C4-2B (cell line): ENCODE measurements around the gene RDX.
A peak's percentile ranks its signal among the peaks of the same experiment; 100 is the strongest.
"Not testable (repeated sequence)": the region's sequence is repeated elsewhere in the genome, so short reads cannot be mapped to it uniquely, and the experiment has no call there.

Source experiments
- H3K27ac ChIP-seq: fragments of 450-650 bp; 2 replicates; pipeline ENCODE4 v1.5.1; 2017
- ZFX ChIP-seq: fragments of 450-650 bp; IDR thresholded peaks from 2 replicates; pipeline ENCODE4 v1.6.1; 2017
- TF ChIP-seq, protein P1 (sequence below): fragments of 450-650 bp; conservative IDR thresholded peaks from 2 replicates; pipeline ENCODE4 v1.5.1; 2017; ENCODE audit warnings: mild to moderate bottlenecking

Gene RDX

DNA sequence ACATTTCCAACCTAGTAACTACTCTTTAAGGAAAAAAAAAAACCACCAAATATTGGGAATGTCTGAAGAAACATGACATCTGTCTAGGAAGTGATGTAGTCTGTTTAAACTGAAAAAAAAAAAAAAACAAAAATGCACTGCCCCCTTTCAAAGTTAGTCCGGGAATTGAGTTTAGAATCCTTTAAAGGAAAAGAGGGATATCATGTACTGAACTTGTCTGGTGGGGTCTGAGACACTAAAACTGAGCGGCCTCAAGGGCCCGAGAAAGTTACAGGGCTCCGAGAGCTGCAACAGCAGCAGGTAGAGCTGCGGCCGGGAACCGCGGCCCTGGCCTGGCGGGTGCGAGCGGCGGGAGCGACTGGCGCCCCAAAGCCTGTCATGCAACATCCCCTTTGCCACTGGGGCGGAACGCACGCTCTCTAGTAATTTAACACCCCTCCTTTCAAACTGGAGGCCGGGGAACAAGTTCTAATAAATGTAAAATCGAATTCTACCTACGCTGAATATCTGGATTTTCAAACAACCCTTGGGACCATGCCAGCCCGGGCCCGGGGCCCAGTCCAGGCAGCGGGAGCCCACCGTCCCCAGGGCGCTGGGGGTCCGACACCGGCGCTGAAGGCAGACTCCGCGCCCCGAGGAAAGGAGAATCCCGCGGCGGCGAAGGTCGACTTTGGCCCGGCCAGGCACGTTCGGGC is 736 bp downstream of the RDX start:
- peak overlapping the region; percentile 96 for H3K27ac ChIP-seq
- TF ChIP-seq ZFX, result no peak
- TF ChIP-seq, protein P1, sequence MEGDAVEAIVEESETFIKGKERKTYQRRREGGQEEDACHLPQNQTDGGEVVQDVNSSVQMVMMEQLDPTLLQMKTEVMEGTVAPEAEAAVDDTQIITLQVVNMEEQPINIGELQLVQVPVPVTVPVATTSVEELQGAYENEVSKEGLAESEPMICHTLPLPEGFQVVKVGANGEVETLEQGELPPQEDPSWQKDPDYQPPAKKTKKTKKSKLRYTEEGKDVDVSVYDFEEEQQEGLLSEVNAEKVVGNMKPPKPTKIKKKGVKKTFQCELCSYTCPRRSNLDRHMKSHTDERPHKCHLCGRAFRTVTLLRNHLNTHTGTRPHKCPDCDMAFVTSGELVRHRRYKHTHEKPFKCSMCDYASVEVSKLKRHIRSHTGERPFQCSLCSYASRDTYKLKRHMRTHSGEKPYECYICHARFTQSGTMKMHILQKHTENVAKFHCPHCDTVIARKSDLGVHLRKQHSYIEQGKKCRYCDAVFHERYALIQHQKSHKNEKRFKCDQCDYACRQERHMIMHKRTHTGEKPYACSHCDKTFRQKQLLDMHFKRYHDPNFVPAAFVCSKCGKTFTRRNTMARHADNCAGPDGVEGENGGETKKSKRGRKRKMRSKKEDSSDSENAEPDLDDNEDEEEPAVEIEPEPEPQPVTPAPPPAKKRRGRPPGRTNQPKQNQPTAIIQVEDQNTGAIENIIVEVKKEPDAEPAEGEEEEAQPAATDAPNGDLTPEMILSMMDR, result no peak

DNA sequence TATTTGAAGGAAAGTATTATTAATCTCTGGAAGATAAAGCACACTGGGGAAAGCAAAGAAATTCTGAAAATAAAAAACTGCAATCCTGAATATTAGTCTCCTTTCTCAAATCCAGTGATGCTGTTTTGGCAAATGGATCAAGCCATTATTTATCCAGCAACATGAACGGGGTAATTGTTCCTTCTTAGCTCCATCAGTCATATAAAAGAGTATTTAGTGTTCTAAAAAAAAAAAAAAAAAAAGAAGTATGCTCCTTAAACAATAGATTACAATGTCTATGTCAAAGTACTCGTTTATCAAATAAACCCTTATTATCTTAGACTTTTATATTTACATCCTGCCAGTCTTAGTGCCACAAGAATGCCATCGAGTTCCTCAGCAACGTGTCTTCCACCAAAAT is 1.3 kb downstream of the RDX start:
- no peak overlapping the region for H3K27ac ChIP-seq
- TF ChIP-seq, protein P1, result no peak
- no peak for TF ChIP-seq ZFX

DNA sequence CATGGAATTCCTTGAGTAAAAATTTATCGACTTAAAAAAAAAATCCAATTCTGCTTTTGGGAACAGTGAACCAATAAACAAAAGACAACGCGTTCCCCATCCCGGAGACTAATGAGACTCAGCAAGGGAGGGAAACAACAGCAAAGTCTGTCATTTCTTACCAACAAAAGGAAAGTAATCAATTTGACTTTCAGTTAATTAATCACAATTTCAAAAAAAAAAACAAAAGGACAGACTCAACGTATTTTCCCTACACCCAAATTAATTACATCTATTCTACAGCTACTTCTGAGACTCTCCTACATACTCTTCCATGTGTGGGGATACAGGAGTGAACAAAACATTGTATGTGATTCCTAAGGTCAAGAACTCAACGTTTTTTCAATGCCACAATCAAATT is 1.9 kb downstream of the RDX start:
- no peak overlapping the region for H3K27ac ChIP-seq
- TF ChIP-seq ZFX, result no peak
- TF ChIP-seq, protein P1, result no peak

DNA sequence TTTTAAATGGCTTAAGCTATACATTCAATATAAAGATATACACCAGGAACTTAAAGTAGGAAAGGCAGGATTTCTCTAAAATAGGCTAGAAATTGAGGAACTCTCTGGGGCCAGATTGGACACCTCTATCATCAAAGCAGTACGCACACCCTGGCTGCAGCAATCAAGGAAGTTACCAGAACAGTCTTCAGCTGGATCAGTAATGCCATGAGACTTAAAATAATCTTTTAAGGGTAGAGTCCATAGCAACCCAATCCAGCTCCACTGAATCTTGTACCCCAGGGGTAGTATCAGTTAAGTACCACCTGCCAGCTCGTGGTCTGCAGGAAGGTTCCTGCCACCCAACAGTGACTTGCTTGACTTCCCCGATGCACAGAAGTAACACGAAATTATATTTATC is 3.0 kb downstream of the RDX start:
- H3K27ac ChIP-seq, result no peak overlapping the region
- TF ChIP-seq, protein P1, result no peak
- TF ChIP-seq ZFX, result no peak

DNA sequence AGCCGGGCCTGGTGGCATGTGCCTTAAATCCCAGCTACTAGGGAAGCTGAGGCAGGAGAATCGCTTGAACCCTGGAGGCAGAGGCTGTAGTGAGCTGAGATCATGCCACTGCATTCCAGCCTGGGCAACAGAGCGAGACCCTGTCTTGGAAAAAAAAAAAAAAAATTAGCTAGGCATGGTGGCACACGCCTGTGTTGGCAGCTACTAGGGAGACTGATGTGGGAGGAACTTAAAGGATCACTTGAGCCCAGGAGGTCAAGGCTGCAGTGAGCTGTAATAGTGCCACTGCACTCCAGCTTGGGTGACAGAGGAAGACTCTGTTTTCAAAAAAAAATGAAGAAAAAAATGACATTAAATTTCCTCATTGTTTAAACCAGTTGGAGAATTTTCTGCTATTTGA is 4.3 kb downstream of the RDX start:
- H3K27ac ChIP-seq, result not testable (repeated sequence)

DNA sequence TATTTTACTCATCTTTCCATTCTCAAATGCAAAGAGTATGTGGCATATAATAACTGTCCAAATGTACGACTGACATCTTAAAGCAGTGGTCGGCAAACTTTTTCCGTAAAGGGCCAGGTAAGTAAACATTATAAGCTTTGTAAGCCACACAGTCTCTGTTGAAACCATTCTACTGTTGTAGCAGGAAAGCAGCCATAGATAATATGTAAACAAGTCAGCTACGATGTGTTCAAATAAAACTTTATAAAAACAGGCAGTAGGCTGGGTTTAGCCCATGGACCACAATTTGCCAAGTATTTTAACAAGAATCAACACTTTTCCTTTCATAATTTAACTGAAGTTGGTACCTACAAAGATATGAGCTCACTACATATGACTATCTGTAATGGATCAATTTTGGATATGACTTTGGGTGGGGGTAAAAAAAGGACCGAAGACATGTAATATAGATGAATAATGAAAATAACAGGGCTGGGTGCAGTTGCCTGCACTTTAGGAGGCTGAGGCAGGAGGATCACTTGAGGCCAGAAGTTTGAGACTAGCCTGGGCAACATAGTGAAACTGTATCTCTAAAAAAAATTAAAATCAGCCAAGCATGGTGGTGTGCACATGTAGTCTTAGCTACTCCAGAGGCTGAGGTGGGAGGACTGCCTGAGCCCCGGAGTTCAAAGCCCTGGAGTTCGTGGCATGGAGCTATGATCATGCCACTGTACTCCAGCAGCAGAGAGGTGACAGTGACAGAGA is 5.7 kb downstream of the RDX start:
- TF ChIP-seq ZFX, result no peak
- TF ChIP-seq, protein P1, result no peak
- no peak overlapping the region for H3K27ac ChIP-seq

DNA sequence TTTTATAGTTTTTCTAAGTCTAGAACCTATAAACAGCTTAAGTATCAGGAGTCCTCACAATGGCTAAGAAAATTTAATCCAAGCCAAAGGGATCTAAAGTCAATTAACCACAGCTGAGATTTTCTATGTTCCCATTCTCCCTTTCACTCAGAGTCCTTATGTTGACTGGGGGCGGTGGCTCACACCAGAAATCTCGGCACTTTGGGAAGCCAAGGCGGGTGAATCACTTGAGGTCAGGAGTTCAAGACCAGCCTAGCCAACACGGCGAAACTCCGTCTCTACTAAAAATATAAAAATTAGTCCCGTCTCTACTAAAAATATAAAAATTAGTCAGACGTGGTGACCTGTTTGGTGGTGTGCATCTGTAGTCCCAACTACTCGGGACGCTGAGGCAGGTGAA is 6.9 kb downstream of the RDX start:
- no peak overlapping the region for H3K27ac ChIP-seq
- TF ChIP-seq ZFX, result no peak
- TF ChIP-seq, protein P1, result no peak

DNA sequence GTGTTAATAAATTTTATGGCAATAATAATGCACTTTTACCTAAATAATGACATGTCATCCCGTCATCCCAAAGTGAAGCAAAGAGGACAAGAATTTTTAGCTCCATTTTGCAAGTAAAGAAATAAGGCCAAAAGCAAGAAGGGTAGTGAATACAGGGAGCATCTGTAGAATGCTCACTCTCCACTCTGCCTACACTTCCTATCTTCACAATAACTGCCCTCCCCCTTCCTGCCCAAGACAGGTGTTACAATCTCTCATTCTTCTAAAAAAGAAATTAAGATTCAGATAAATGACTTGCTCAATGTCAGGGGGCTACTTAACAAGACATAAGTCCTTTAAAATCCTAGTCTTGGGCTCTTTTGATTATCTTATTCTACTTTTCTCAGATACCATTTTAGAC is 8.9 kb downstream of the RDX start:
- no peak overlapping the region for H3K27ac ChIP-seq
- TF ChIP-seq, protein P1, result no peak
- TF ChIP-seq ZFX, result no peak
